ENCODE results near the gene SCYGR5.

SCYGR5 gene

DNA sequence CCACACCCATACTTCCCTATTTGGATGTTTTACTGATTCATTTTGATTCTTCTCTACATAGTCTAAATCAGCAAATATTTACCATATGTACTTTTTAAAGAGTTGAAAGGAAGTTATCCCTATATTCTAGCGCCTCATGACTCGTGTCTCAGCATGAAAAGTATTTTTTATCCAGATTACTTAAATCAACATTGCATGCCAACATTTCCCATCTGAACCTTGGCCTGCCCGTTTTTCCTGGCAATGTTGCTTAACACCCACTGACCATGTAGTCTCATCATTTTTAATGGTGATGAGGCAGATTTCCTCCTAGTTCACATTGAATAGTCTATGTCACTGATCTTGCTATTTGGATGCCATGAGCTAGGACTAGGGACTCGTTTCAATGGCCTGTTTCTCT lies 13.2 kb upstream of the SCYGR5 start:
- H3K36me3 ChIP-seq (ENCODE audit: control insufficient read depth, insufficient read depth, low read length) = no peaks in the 10 kb centered on the region
- H3K4me3 ChIP-seq (replicated peaks; ENCODE audit: low read depth, low read length) = no peak overlapping the region
- no peak for DNase-seq (ENCODE audit: extremely low read depth, insufficient read length)
- H3K27me3 ChIP-seq (replicated peaks; ENCODE audit: control insufficient read depth, insufficient read depth, low read length) = no peaks in the 10 kb centered on the region; the same call in 1 of the 2 replicates
- TF ChIP-seq CTCF (IDR thresholded peaks at IDR 0.05; ENCODE audit: insufficient read depth, low read length, poor library complexity, severe bottlenecking) = no peak

- no peaks in the 10 kb centered on the region for H3K36me3 ChIP-seq (ENCODE audit: control insufficient read depth, insufficient read depth, low read length)
- H3K27me3 ChIP-seq (replicated peaks; ENCODE audit: control insufficient read depth, insufficient read depth, low read length) = no peaks in the 10 kb centered on the region; the same call in 1 of the 2 replicates
- TF ChIP-seq CTCF (IDR thresholded peaks at IDR 0.05; ENCODE audit: insufficient read depth, low read length, poor library complexity, severe bottlenecking) = no peak
- H3K4me3 ChIP-seq (replicated peaks; ENCODE audit: low read depth, low read length) = no peak overlapping the region
- no peak for DNase-seq (ENCODE audit: extremely low read depth, insufficient read length)
Measured at GRCh38 chr2:227654426-227654825, 12.2 kb upstream of the SCYGR5 start.

DNA sequence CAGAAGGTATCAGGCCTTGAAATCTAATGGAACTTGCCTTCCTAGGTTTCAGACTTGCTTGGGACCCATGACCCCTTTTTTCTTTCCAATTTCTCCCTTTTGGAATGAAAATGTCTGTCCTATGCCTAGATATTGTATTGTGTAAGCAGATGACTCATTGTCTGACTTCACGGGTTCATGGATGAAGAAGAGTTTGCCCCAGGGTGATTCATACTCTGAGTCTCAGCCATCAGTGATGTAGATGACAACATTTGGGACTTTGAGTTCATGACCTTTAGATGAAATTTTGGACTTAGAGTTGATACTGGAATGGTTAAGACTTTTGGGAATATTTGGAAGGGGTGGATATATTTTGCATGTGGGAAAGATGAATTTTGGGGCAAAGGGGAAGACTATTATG lies 11.2 kb upstream of the SCYGR5 start:
- H3K27me3 ChIP-seq (replicated peaks; ENCODE audit: control insufficient read depth, insufficient read depth, low read length) = no peaks in the 10 kb centered on the region; the same call in 1 of the 2 replicates
- H3K4me3 ChIP-seq (replicated peaks; ENCODE audit: low read depth, low read length) = no peak overlapping the region
- no peaks in the 10 kb centered on the region for H3K36me3 ChIP-seq (ENCODE audit: control insufficient read depth, insufficient read depth, low read length)
- DNase-seq (ENCODE audit: extremely low read depth, insufficient read length) = no peak
- TF ChIP-seq CTCF (IDR thresholded peaks at IDR 0.05; ENCODE audit: insufficient read depth, low read length, poor library complexity, severe bottlenecking) = no peak

DNA sequence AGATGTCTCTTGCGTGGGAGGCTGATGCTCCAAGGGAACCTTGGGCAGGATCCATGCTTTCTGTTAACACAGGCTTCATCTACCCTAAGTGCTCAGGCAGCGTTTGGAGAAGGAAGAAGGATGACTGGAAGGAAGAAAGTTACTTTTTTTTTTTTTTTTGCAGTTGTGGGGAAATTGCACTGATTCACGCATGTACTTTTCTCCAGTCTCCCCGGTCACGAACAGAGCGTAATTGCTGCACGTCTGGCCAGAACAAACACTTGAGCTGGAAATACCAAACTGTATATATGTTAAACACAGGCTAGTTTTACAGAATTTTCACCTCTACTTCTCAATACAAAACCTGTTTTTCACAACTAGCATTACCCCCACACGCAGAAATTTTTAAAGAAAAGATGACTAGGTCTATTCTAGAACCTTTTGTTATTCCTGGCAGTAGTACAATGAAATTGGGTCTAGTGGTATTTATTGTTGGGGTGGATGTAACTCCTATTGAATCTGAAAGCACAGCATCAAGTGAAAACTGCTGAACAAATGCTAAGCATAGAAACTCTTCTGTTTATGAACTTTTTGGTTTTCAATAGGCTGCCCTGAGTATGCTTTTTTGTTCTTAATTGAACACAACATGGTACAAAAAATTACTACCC lies 9.3 kb upstream of the SCYGR5 start:
- Histone ChIP-seq H3K27me3 (replicated peaks; ENCODE audit: control insufficient read depth, insufficient read depth, low read length) (no peaks in the 10 kb centered on the region), H3K36me3 (ENCODE audit: control insufficient read depth, insufficient read depth, low read length) (no peaks in the 10 kb centered on the region), H3K4me3 (replicated peaks; ENCODE audit: low read depth, low read length) (no peak overlapping the region)
- TF ChIP-seq CTCF (IDR thresholded peaks at IDR 0.05; ENCODE audit: insufficient read depth, low read length, poor library complexity, severe bottlenecking) = no peak
- DNase-seq (ENCODE audit: extremely low read depth, insufficient read length) = no peak

DNA sequence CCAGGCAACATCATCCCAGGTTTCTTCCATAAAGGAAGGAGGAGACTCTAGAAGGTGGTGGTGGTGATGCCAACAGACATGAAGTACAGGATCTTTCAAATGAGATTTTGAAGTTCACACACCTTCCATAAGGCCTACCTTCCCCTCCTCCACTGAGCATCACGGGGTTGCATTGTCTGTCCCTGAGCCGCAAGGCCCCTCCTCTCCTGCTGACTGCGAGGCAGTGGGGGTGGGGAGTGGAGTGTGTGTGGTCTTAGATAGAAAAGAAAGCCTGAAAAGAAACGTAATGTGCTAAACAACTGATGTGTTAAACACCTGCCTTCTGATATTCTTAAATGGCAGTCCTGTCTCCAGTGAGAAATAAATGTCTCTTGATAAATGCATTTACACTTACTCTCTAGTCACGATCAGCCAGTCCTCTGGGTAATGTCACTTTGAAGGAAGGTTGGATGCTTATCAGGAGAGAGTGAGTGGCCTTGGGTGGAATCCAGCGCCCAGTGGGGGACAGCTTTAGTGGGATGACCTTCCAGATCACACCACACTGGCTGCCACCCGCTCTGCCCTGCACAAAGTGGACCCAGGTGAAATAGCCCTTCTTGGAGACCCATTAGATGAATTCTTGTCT lies 5.5 kb upstream of the SCYGR5 start:
- Histone ChIP-seq H3K4me3 (replicated peaks; ENCODE audit: low read depth, low read length) (no peak overlapping the region), H3K27me3 (replicated peaks; ENCODE audit: control insufficient read depth, insufficient read depth, low read length) (no peaks in the 10 kb centered on the region), H3K36me3 (ENCODE audit: control insufficient read depth, insufficient read depth, low read length) (no peaks in the 10 kb centered on the region)
- TF ChIP-seq CTCF (IDR thresholded peaks at IDR 0.05; ENCODE audit: insufficient read depth, low read length, poor library complexity, severe bottlenecking) = no peak
- no peak for DNase-seq (ENCODE audit: extremely low read depth, insufficient read length)
